Measurements from ENCODE around the gene NEIL1.

The NEIL1 gene

GRCh38 chr15:75352186-75353080, 5.6 kb downstream of the NEIL1 start:
- DNase-seq (ENCODE audit: low read depth, low spot score): no peak
- no peak overlapping the region for H3K4me3 ChIP-seq (ENCODE audit: low read length)

GRCh38 chr15:75353604-75354003, 6.8 kb downstream of the NEIL1 start:
- no peak for DNase-seq (ENCODE audit: low read depth, low spot score)
- no peak overlapping the region for H3K4me3 ChIP-seq (ENCODE audit: low read length)

- H3K4me3 ChIP-seq (ENCODE audit: low read length): no peak overlapping the region
- no peak for DNase-seq (ENCODE audit: low read depth, low spot score)
These were observed 7.6 kb downstream of the NEIL1 start for GRCh38 chr15:75354454-75354853.

GRCh38 chr15:75355369-75355768, 8.5 kb downstream of the NEIL1 start:
- no peak for DNase-seq (ENCODE audit: low read depth, low spot score)
- no peak overlapping the region for H3K4me3 ChIP-seq (ENCODE audit: low read length)

GRCh38 chr15:75356006-75356405, 9.2 kb downstream of the NEIL1 start:
- DNase-seq (ENCODE audit: low read depth, low spot score): no peak

GRCh38 chr15:75356517-75356916, 9.7 kb downstream of the NEIL1 start:
- H3K4me3 ChIP-seq (ENCODE audit: low read length): no peak overlapping the region
- no peak for DNase-seq (ENCODE audit: low read depth, low spot score)

More at GRCh38 chr15:75356006-75356405, 9.2 kb downstream of the NEIL1 start:
- no peak overlapping the region for H3K4me3 ChIP-seq (ENCODE audit: low read length)

- H3K4me3 ChIP-seq (ENCODE audit: low read length): no peak overlapping the region
These were observed 11.3 kb downstream of the NEIL1 start for GRCh38 chr15:75357976-75358673.

GRCh38 chr15:75358771-75359536, 12.1 kb downstream of the NEIL1 start:
- H3K4me3 ChIP-seq (ENCODE audit: low read length): no peak overlapping the region
- no peak for DNase-seq (ENCODE audit: low read depth, low spot score)

More at GRCh38 chr15:75357976-75358673, 11.3 kb downstream of the NEIL1 start:
- no peak for DNase-seq (ENCODE audit: low read depth, low spot score)

GRCh38 chr15:75359537-75360250, 12.9 kb downstream of the NEIL1 start:
- DNase-seq (ENCODE audit: low read depth, low spot score): no peak
- no peak overlapping the region for H3K4me3 ChIP-seq (ENCODE audit: low read length)

- DNase-seq (ENCODE audit: low read depth, low spot score): no peak
- H3K4me3 ChIP-seq (ENCODE audit: low read length): no peak overlapping the region
These were observed 13.6 kb downstream of the NEIL1 start for GRCh38 chr15:75360391-75360790.

GRCh38 chr15:75360856-75361255, 14.0 kb downstream of the NEIL1 start:
- no peak overlapping the region for H3K4me3 ChIP-seq (ENCODE audit: low read length)
- no peak for DNase-seq (ENCODE audit: low read depth, low spot score)

GRCh38 chr15:75361361-75361988, 14.6 kb downstream of the NEIL1 start:
- DNase-seq (ENCODE audit: low read depth, low spot score): no peak
- H3K4me3 ChIP-seq (ENCODE audit: low read length): no peak overlapping the region

GRCh38 chr15:75361989-75362641, 15.3 kb downstream of the NEIL1 start:
- no peak for DNase-seq (ENCODE audit: low read depth, low spot score)
- no peak overlapping the region for H3K4me3 ChIP-seq (ENCODE audit: low read length)

- DNase-seq (ENCODE audit: low read depth, low spot score): no peak
These were observed 15.9 kb downstream of the NEIL1 start for GRCh38 chr15:75362642-75363249.

GRCh38 chr15:75363786-75364185, 16.9 kb downstream of the NEIL1 start:
- no peak overlapping the region for H3K4me3 ChIP-seq (ENCODE audit: low read length)
- no peak for DNase-seq (ENCODE audit: low read depth, low spot score)

More at GRCh38 chr15:75362642-75363249, 15.9 kb downstream of the NEIL1 start:
- no peak overlapping the region for H3K4me3 ChIP-seq (ENCODE audit: low read length)

GRCh38 chr15:75364881-75365280, 18.0 kb downstream of the NEIL1 start:
- H3K4me3 ChIP-seq (ENCODE audit: low read length): no peak overlapping the region
- no peak for DNase-seq (ENCODE audit: low read depth, low spot score)

- no peak overlapping the region for H3K4me3 ChIP-seq (ENCODE audit: low read length)
- no peak for DNase-seq (ENCODE audit: low read depth, low spot score)
These were observed 19.3 kb downstream of the NEIL1 start for GRCh38 chr15:75366163-75366562.

GRCh38 chr15:75367006-75367405, 20.2 kb downstream of the NEIL1 start:
- no peak for DNase-seq (ENCODE audit: low read depth, low spot score)
- no peak overlapping the region for H3K4me3 ChIP-seq (ENCODE audit: low read length)

Data from Jurkat, Clone E6-1 (cell line).